ENCODE results near the gene EBPL. TPM values are rescaled to one million over a fixed set of nuclear protein-coding genes. Genes with fewer than 3 reads are reported as not detected.

Gene EBPL
- total and polyA plus RNA-seq, 2 donors from 2014 or later, result 31.4 to 36.8 TPM

DNA sequence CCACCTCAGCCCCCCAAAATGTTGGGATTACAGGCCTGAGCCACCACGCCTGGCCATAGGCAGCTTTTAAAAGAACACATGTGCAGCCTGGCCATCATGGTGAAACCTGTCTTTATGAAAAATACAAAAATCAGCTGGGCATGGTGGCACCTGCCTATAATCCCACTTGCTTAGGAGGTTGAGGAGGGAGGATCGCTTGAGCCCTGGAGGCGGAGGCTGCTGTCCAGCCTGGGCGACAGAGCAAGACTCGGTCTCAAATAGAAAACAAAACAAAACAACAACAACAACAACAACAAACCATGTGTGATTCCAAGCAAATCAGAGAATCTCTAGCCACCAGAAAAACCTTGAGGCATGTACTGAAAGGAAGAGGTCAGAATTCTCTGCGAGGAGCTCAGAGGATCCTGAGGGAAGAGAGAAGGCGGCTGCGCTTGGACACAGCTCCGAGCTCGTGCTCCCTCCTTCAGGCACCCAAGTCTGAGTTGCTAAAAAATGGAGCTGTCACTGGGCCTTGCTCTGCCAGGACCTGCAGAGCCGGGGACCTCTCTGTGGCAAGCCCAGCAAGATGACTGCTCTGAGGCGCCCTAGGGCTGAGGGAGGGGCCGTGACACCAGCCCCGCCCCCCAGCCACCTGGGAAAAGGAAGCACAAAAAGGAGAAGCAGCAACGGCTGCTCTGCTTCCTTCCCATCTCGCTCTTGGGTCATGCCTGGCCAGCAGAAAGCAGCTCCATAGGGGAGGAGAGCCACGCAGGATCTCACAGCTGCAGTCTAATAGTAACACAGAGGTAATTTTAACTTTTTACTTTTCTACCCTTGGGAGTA, 63.2 kb downstream of the EBPL start, which contains the start of gene ARL11:
TSS of gene ARL11 (plus strand) at position 677 of the 822 bp plus-strand sequence. CDS start 1,941 bp downstream, outside the sequence.
- Histone ChIP-seq H3K27ac (ENCODE audit: low read depth in 2 of 2, low read length in 2 of 2) (no peak within 1 kb of the TSS), H3K9me3 (ENCODE audit: control insufficient read depth in 2 of 3, insufficient read depth in 1 of 3, low read length in 3 of 3) (no peaks in the 10 kb centered on the region), H3K27me3 (ENCODE audit: control insufficient read depth, insufficient read depth, low read length) (no peaks in the 10 kb centered on the region), H3K9ac (ENCODE audit: low read length in 3 of 3) (no peak within 1 kb of the TSS), H3K4me3 (ENCODE audit: low read length in 3 of 3) (no peak within 1 kb of the TSS), H3K36me3 (ENCODE audit: control insufficient read depth in 2 of 3, insufficient read depth in 3 of 3, low read length in 3 of 3) (no peaks in the 10 kb centered on the region), H3K4me1 (ENCODE audit: control insufficient read depth in 2 of 3, insufficient read depth in 2 of 3, low read depth in 1 of 3, low read length in 3 of 3) (peaks cover 0 to 8% (median 0%) of the 10 kb centered on the region in 3 donors)
- no peak for FAIRE-seq
- peak in 2 of 5 donors; percentile 26 to 47 for DNase-seq
- TF ChIP-seq, protein P1, sequence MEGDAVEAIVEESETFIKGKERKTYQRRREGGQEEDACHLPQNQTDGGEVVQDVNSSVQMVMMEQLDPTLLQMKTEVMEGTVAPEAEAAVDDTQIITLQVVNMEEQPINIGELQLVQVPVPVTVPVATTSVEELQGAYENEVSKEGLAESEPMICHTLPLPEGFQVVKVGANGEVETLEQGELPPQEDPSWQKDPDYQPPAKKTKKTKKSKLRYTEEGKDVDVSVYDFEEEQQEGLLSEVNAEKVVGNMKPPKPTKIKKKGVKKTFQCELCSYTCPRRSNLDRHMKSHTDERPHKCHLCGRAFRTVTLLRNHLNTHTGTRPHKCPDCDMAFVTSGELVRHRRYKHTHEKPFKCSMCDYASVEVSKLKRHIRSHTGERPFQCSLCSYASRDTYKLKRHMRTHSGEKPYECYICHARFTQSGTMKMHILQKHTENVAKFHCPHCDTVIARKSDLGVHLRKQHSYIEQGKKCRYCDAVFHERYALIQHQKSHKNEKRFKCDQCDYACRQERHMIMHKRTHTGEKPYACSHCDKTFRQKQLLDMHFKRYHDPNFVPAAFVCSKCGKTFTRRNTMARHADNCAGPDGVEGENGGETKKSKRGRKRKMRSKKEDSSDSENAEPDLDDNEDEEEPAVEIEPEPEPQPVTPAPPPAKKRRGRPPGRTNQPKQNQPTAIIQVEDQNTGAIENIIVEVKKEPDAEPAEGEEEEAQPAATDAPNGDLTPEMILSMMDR (IDR thresholded peaks at IDR 0.05; ENCODE audit: borderline replicate concordance, extremely low read depth, insufficient read depth), result no peak
- intact Hi-C loops (cut with DNase I), result no loop called here

DNA sequence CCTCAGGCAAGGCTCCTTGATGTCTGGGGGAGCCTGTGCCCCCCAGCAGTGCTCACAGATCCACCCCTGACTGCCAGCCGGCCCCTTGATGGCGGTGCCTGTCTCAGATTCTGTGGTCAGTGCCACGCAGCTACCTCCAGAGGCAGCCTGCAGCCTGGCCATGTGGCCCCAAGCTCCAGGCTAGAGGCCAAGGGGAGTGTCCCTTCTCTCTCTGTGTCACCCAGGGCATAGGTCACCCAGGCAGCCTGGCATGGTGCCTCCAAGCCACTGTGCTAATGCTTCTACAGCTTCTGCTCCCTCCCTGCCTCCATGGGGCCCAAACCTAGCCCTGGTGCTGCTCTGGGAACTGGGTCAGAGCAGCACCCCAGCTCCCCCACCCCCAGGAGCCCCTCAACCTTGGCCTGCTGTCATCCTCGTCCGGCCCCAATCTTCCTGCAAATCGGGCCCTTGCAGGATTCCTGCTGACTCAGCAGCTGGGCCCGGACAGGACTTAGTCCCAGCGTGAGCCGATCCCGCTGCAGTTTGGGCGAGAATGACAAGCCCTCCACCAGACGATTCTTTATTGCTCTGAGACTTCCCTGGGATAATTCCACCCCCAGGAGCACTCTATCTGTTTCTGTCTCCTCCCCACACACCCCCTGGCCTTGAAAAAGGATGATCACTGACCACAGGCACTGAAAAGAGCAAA, 65.8 kb downstream of the EBPL start:
- intact Hi-C loops (cut with DNase I), result no loop called here
- FAIRE-seq (no peak), DNase-seq (no peak)
- Histone ChIP-seq H3K4me1 (ENCODE audit: control insufficient read depth in 2 of 3, insufficient read depth in 2 of 3, low read depth in 1 of 3, low read length in 3 of 3) (peaks cover 0 to 8% (median 0%) of the 10 kb centered on the region in 3 donors), H3K27ac (ENCODE audit: low read depth in 2 of 2, low read length in 2 of 2) (peak overlapping the region in 1 of 2 donors; percentile 34), H3K9me3 (ENCODE audit: control insufficient read depth in 2 of 3, insufficient read depth in 1 of 3, low read length in 3 of 3) (no peaks in the 10 kb centered on the region), H3K27me3 (ENCODE audit: control insufficient read depth, insufficient read depth, low read length) (no peaks in the 10 kb centered on the region), H3K4me3 (ENCODE audit: low read length in 3 of 3) (peak overlapping the region in 1 of 3 donors; percentile 39), H3K36me3 (ENCODE audit: control insufficient read depth in 2 of 3, insufficient read depth in 3 of 3, low read length in 3 of 3) (no peaks in the 10 kb centered on the region), H3K9ac (ENCODE audit: low read length in 3 of 3) (no peak overlapping the region)
- TF ChIP-seq, protein P1 (IDR thresholded peaks at IDR 0.05; ENCODE audit: borderline replicate concordance, extremely low read depth, insufficient read depth), result no peak

DNA sequence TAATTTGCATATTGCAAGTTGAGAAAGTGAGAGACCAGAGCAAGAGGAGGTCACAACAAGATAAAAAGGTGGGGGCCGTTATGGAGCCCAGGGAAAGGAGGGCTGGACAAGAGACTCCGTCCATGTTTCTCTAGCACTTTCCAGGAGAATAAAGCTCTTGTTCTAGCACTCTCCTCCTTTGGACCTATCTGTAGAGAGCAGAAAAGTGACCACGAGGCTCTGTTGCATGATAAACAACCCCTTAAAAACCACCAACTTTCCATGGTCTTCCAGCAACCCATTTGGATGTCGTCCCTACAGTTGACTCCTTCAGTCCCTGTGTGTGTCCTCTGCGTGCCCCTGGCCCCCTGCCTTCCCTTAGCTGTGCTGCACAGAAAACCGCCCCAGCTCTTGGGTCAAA, 67.1 kb downstream of the EBPL start:
- Histone ChIP-seq H3K4me3 (ENCODE audit: low read length in 3 of 3) (no peak overlapping the region), H3K36me3 (ENCODE audit: control insufficient read depth in 2 of 3, insufficient read depth in 3 of 3, low read length in 3 of 3) (no peaks in the 10 kb centered on the region), H3K4me1 (ENCODE audit: control insufficient read depth in 2 of 3, insufficient read depth in 2 of 3, low read depth in 1 of 3, low read length in 3 of 3) (peaks cover 0 to 8% (median 0%) of the 10 kb centered on the region in 3 donors), H3K9me3 (ENCODE audit: control insufficient read depth in 2 of 3, insufficient read depth in 1 of 3, low read length in 3 of 3) (no peaks in the 10 kb centered on the region), H3K27me3 (ENCODE audit: control insufficient read depth, insufficient read depth, low read length) (no peaks in the 10 kb centered on the region), H3K9ac (ENCODE audit: low read length in 3 of 3) (no peak overlapping the region), H3K27ac (ENCODE audit: low read depth in 2 of 2, low read length in 2 of 2) (no peak overlapping the region)
- TF ChIP-seq, protein P1 (IDR thresholded peaks at IDR 0.05; ENCODE audit: borderline replicate concordance, extremely low read depth, insufficient read depth), result no peak
- DNase-seq (no peak), FAIRE-seq (no peak)
- intact Hi-C loops (cut with DNase I), result no loop called here

Data from kidney (tissue), 14 donors.